ENCODE measurements around the gene SYTL5.

The SYTL5 gene

GRCh38 chrX:38154340-38154739, 148.0 kb downstream of the SYTL5 start:
- DNase-seq, result no peak

- DNase-seq, result no peak
Observed at GRCh38 chrX:38154818-38155217, 148.5 kb downstream of the SYTL5 start.

GRCh38 chrX:38156838-38157237, 150.5 kb downstream of the SYTL5 start:
- no peak for DNase-seq

GRCh38 chrX:38163193-38163592, 156.8 kb downstream of the SYTL5 start:
- DNase-seq, result no peak

DNA sequence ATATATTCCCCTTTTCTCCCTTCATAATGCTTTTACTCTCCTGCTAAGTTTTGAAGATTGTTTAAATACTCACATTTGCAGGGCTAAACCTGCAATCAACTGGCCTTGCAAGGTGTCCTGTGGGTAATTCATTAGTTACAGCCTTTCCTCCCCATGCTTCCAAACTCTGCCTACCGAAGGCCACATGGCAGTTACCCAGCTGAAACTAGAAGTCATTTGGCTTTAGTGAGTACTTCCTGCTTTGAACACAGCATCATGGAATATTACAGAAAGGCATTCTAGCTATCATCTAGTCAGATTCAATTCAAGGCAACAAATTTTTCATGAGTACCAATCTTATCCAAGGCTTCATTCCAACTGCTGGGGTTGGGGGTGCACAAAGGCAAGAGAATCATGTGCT, 158.7 kb downstream of the SYTL5 start:
- DNase-seq, result no peak

- no peak for DNase-seq
Observed at GRCh38 chrX:38166478-38167083, 160.2 kb downstream of the SYTL5 start.

GRCh38 chrX:38170556-38170955, 164.2 kb downstream of the SYTL5 start:
- no peak for DNase-seq

GRCh38 chrX:38172596-38172995, 166.2 kb downstream of the SYTL5 start:
- DNase-seq, result no peak

GRCh38 chrX:38175139-38175538, 168.8 kb downstream of the SYTL5 start:
- no peak for DNase-seq

- no peak for DNase-seq
Observed at GRCh38 chrX:38178396-38178795, 172.0 kb downstream of the SYTL5 start.

All from NK-92 treated with Interleukin-12 subunit alpha and Interleukin-12 subunit beta, amount 100 ng/mL, for 24 hours (cell line).